ENCODE data around the gene PFN4. TPM values are rescaled to one million over a fixed set of nuclear protein-coding genes. Genes with fewer than 3 reads are reported as not detected.

The PFN4 gene
- total and polyA plus RNA-seq, 9 of the 15 experiments (the other 6 are each of a cell fraction or from before 2014, with no cell fraction given), result 0.07 to 0.54 (median 0.31) TPM; not detected in 2

DNA sequence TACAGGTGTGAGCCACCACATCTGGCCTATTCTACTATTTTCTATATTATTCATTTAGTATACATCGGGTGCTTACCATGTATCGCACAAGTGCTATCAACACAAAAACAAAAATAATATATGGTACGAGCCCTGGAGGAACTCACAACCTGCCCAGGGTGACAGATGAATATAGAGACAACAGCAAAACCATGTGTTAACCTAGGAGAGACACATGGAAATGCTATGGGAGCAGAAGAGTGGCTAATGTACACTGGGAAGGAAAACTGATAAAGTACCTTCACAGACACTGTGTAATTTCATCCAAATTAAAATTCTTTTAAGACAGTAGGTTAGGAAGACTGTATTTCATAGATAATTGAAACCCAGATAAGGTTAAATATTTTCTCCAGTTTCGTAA is 50.9 kb downstream of the PFN4 start (continued):
- TF ChIP-seq, protein P1, sequence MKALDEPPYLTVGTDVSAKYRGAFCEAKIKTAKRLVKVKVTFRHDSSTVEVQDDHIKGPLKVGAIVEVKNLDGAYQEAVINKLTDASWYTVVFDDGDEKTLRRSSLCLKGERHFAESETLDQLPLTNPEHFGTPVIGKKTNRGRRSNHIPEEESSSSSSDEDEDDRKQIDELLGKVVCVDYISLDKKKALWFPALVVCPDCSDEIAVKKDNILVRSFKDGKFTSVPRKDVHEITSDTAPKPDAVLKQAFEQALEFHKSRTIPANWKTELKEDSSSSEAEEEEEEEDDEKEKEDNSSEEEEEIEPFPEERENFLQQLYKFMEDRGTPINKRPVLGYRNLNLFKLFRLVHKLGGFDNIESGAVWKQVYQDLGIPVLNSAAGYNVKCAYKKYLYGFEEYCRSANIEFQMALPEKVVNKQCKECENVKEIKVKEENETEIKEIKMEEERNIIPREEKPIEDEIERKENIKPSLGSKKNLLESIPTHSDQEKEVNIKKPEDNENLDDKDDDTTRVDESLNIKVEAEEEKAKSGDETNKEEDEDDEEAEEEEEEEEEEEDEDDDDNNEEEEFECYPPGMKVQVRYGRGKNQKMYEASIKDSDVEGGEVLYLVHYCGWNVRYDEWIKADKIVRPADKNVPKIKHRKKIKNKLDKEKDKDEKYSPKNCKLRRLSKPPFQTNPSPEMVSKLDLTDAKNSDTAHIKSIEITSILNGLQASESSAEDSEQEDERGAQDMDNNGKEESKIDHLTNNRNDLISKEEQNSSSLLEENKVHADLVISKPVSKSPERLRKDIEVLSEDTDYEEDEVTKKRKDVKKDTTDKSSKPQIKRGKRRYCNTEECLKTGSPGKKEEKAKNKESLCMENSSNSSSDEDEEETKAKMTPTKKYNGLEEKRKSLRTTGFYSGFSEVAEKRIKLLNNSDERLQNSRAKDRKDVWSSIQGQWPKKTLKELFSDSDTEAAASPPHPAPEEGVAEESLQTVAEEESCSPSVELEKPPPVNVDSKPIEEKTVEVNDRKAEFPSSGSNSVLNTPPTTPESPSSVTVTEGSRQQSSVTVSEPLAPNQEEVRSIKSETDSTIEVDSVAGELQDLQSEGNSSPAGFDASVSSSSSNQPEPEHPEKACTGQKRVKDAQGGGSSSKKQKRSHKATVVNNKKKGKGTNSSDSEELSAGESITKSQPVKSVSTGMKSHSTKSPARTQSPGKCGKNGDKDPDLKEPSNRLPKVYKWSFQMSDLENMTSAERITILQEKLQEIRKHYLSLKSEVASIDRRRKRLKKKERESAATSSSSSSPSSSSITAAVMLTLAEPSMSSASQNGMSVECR (CRISPR knock-in tag; IDR thresholded peaks at IDR 0.05), result no peak

DNA sequence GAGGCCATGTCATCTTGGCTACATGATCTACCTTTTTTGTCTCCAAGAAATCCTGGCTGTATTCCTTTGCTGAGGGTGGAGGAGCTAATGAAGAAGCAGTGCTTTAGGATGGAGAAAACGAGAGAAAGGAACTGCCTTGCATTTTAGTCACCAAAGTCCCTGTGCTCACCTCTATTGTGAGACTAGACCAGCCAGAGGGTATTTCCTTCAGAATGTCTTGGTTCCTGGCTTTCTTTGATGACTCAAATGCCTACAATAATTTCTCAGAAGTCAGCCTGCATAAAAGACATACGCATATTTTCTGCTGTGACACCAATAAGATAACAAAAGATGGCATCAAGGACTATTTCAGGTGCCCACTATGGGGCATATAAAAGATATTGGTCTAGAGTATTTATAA is 57.8 kb downstream of the PFN4 start:
- POLR2A ChIA-PET, result interaction anchor here (1.7 to 3.3 kb wide), 3 partner anchors 11 to 19 kb away, joined by 5 to 11 read pairs (median 6); partner anchors contain the start of gene SF3B6
- TF ChIP-seq ZNF263 (CRISPR knock-in tag; IDR thresholded peaks at IDR 0.05; ENCODE audit: borderline replicate concordance) (no peak), HMG20B (CRISPR knock-in tag; IDR thresholded peaks at IDR 0.05) (no peak), ZSCAN32 (CRISPR knock-in tag; IDR thresholded peaks at IDR 0.05) (no peak), KLF1 (tag; IDR thresholded peaks at IDR 0.05) (no peak), EGR1 (conservative IDR thresholded peaks at IDR 0.05) (no peak), SP2 (IDR thresholded peaks at IDR 0.05; ENCODE audit: extremely low read depth, low read depth, low read length, poor library complexity, severe bottlenecking) (no peak), POLR2AphosphoS2 (IDR thresholded peaks at IDR 0.05; ENCODE audit: low read length) (no peak), SETDB1 (IDR thresholded peaks at IDR 0.05; ENCODE audit: low read length) (no peak), PTTG1 (tag; IDR thresholded peaks at IDR 0.05; ENCODE audit: low read depth) (no peak), ZNF282 (CRISPR knock-in tag; IDR thresholded peaks at IDR 0.05) (no peak)
- TF ChIP-seq, protein P2, sequence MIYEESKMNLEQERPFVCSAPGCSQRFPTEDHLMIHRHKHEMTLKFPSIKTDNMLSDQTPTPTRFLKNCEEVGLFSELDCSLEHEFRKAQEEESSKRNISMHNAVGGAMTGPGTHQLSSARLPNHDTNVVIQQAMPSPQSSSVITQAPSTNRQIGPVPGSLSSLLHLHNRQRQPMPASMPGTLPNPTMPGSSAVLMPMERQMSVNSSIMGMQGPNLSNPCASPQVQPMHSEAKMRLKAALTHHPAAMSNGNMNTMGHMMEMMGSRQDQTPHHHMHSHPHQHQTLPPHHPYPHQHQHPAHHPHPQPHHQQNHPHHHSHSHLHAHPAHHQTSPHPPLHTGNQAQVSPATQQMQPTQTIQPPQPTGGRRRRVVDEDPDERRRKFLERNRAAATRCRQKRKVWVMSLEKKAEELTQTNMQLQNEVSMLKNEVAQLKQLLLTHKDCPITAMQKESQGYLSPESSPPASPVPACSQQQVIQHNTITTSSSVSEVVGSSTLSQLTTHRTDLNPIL (CRISPR knock-in tag; IDR thresholded peaks at IDR 0.05), result no peak
- TF ChIP-seq, protein P3, sequence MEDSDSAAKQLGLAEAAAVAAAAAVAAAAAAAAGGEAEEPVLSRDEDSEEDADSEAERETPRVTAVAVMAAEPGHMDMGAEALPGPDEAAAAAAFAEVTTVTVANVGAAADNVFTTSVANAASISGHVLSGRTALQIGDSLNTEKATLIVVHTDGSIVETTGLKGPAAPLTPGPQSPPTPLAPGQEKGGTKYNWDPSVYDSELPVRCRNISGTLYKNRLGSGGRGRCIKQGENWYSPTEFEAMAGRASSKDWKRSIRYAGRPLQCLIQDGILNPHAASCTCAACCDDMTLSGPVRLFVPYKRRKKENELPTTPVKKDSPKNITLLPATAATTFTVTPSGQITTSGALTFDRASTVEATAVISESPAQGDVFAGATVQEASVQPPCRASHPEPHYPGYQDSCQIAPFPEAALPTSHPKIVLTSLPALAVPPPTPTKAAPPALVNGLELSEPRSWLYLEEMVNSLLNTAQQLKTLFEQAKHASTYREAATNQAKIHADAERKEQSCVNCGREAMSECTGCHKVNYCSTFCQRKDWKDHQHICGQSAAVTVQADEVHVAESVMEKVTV (CRISPR knock-in tag; IDR thresholded peaks at IDR 0.05), result no peak
- TF ChIP-seq, protein P4, sequence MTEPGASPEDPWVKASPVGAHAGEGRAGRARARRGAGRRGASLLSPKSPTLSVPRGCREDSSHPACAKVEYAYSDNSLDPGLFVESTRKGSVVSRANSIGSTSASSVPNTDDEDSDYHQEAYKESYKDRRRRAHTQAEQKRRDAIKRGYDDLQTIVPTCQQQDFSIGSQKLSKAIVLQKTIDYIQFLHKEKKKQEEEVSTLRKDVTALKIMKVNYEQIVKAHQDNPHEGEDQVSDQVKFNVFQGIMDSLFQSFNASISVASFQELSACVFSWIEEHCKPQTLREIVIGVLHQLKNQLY (CRISPR knock-in tag; conservative IDR thresholded peaks at IDR 0.05), result no peak

More for the DNA sequence above, 57.8 kb downstream of the PFN4 start:
- Histone ChIP-seq H3K9me3 (replicated peaks; ENCODE audit: control insufficient read depth, insufficient read depth, low read depth, low read length) (no peaks in the 10 kb centered on the region), H3K27me3 (ENCODE audit: control insufficient read depth in 2 of 2, insufficient read depth in 2 of 2, low read length in 2 of 2) (no peaks in the 10 kb centered on the region), H2AFZ (ENCODE audit: low read depth, low read length) (no peak overlapping the region), H3K9me1 (ENCODE audit: control insufficient read depth, insufficient read depth, low read length) (no peaks in the 10 kb centered on the region), H3K27ac (ENCODE audit: extremely low read depth, low read depth, low read length) (no peak overlapping the region), H3K4me3 (no peak overlapping the region), H3K4me2 (ENCODE audit: insufficient read depth, low read length) (no peak overlapping the region), H4K20me1 (replicated peaks; ENCODE audit: control insufficient read depth, insufficient read depth, low read length) (no peaks in the 10 kb centered on the region), H3K79me2 (ENCODE audit: control insufficient read depth, insufficient read depth, low read length) (0 out of 3 replicates have a peak, but pooled peaks cover 4% of the 10 kb centered on the region), H3K36me3 (ENCODE audit: control insufficient read depth, insufficient read depth, low read length) (peaks cover 41% of the 10 kb centered on the region; the same call in 2 of the 3 replicates), H3K4me1 (replicated peaks in 1 of 2; ENCODE audit: control insufficient read depth in 2 of 2, insufficient read depth in 2 of 2, low read length in 2 of 2) (no peaks in the 10 kb centered on the region), H3K9ac (ENCODE audit: insufficient read depth in 1 of 2, low read depth in 2 of 2, low read length in 2 of 2) (no peak overlapping the region)
- ATAC-seq, result no peak
- in situ Hi-C loops (cut with MboI) (no loop called here), intact Hi-C loops (cut with micrococcal nuclease) (no loop called here)
- CTCF ChIA-PET (ENCODE audit: low intra/inter-chr PET ratio), result no interaction called here
- no peak for DNase-seq (ENCODE audit: extremely low read depth in 1 of 4, low spot score in 3 of 4)
- no TSS peak for BruUV-seq (replicated peaks)
- FAIRE-seq, result no peak
- WGBS (ENCODE audit: insufficient coverage, low coverage, missing lambda C conversion rate), result 22% methylated on average over 2 of the region's 2 CpGs
